Activated T-helper 1 cell treated with Interleukin-2 at 50 U/mL for 16 hours (primary cell): ENCODE results near the gene DHPS.
"Not testable (repeated sequence)": the region's sequence is repeated elsewhere in the genome, so short reads cannot be mapped to it uniquely, and the experiment has no call there.

Experiments
- DNase-seq: peaks from one replicate; pipeline ENCODE4 v3.0.0-alpha.2; 2020; ENCODE audit warnings: low read depth

The DHPS gene

GRCh38 chr19:12646551-12646950 lies 35.1 kb downstream of the DHPS start:
- DNase-seq: no peak

GRCh38 chr19:12643716-12644115 lies 38.0 kb downstream of the DHPS start:
- not testable (repeated sequence) for DNase-seq

GRCh38 chr19:12642506-12642905 lies 39.2 kb downstream of the DHPS start:
- DNase-seq: no peak

GRCh38 chr19:12641456-12641855 lies 40.2 kb downstream of the DHPS start:
- DNase-seq: no peak

GRCh38 chr19:12639901-12640613 lies 41.6 kb downstream of the DHPS start:
- peak; percentile 68 for DNase-seq

- no peak for DNase-seq
Measured at GRCh38 chr19:12638611-12639182, 43.0 kb downstream of the DHPS start.

- no peak for DNase-seq
Measured at GRCh38 chr19:12636631-12637030, 45.0 kb downstream of the DHPS start.

GRCh38 chr19:12629215-12629614 lies 52.5 kb downstream of the DHPS start:
- DNase-seq: no peak

GRCh38 chr19:12628040-12629022 lies 53.3 kb downstream of the DHPS start:
- no peak for DNase-seq

- no peak for DNase-seq
Measured at GRCh38 chr19:12626958-12627357, 54.7 kb downstream of the DHPS start.
